Stimulated activated effector memory CD8-positive, alpha-beta T cell treated with anti-CD3 and anti-CD28 coated beads, Interleukin-12 subunit alpha, Interleukin-12 subunit beta, amount 100 ng/mL, for 72 hours (primary cell): ENCODE data around the gene CCL25.

ENCODE experiments used
- ATAC-seq: fragments of 150-1000 bp; cut with Tn5 transposase; 2 replicates; pipeline ENCODE4 v1.10.0; 2021
- DNase-seq, 2 donors: peaks; one replicate each; pipeline ENCODE4 v3.0.0; 2021 to 2022; ENCODE audit warnings: low spot score in 2 of 2
- H3K27ac Mint-ChIP-seq: one replicate; pipeline ENCODE4 v1.8.0; 2022; ENCODE audit warnings: mild to moderate bottlenecking, mixed read lengths
- H3K36me3 Mint-ChIP-seq: one replicate; pipeline ENCODE4 v1.8.0; 2022; ENCODE audit warnings: mild to moderate bottlenecking, mixed read lengths
- H3K4me1 Mint-ChIP-seq: one replicate; pipeline ENCODE4 v1.8.0; 2022; ENCODE audit warnings: mixed read lengths
- H3K4me3 Mint-ChIP-seq: one replicate; pipeline ENCODE4 v1.8.0; 2022; ENCODE audit warnings: mild to moderate bottlenecking, mixed read lengths
- H3K9me3 Mint-ChIP-seq: one replicate; pipeline ENCODE4 v1.8.0; 2022; ENCODE audit warnings: mixed read lengths

CCL25 gene

DNA sequence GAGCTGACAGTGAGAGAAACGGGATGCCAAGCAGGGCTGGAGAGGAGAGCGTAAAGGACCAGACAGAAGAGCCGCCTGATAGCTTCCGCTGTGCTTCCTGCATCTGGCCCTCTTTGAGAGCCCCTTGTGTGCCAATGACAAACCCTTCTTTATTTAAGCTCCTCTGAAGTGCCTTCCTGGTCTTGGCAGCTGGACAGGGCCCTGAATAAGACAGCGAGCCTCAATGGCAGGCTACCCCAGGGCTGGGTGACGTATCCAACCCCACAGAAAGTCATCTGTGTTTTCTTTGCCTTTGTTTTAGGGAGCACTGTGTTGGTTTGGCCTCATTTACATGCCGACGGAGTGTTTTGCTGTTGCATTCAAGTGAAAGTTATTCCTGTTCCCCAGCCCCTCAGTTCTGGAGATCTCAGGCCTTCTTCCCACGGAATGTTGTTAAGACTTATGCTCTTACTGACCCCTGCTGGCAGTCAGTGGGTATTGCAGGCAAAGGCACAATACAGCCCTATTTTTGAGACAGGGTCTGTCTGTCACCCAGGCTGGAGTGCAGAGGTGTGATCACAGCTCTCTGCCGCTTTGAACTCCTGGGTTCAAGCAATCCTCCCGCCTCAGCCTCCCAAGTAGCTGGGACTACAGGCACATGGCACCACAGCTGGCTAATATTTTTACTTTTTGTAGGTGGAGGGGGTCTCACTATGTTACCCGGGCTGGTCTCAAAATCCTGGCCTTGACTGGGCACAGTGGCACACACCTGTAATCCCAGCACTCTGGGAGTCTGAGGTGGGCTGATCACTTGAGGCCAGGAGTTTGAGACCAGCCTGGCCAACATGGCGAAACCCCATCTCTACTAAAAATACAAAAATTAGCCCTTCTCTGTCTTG lies 16.8 kb downstream of the CCL25 start:
- peaks cover 17% of the 10 kb centered on the region for H3K9me3 Mint-ChIP-seq
- DNase-seq (no peak), ATAC-seq (no peak)
- no peaks in the 10 kb centered on the region for H3K36me3 Mint-ChIP-seq
- H3K27ac Mint-ChIP-seq, result no peak overlapping the region
- peaks cover 10% of the 10 kb centered on the region for H3K4me1 Mint-ChIP-seq
- no peak overlapping the region for H3K4me3 Mint-ChIP-seq

GRCh38 chr19:8071912-8072311 lies 19.4 kb downstream of the CCL25 start:
- H3K4me1 Mint-ChIP-seq, result peaks cover 10% of the 10 kb centered on the region
- peaks cover 20% of the 10 kb centered on the region for H3K9me3 Mint-ChIP-seq
- DNase-seq (no peak), ATAC-seq (no peak)
- no peak overlapping the region for H3K27ac Mint-ChIP-seq
- no peak overlapping the region for H3K4me3 Mint-ChIP-seq
- H3K36me3 Mint-ChIP-seq, result no peaks in the 10 kb centered on the region

DNA sequence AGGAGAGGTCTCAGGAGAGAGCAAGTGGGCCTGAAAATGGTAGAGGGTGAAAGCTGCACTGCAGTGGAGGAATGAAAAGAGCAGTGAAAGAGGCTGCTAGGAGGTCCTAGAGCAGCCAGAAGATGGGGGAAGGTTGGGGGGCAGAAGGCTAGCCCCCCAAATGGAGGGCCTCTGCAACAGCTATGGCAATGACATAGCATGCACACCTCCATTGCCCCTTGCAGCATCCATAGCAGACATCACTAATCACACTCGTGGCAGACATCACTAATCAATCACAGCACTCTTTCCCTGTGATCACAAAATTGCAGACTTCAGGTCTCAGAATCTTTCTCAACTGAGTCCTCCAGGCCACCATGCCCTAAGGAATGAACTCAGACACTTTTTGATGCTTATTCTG lies 21.9 kb downstream of the CCL25 start:
- H3K4me3 Mint-ChIP-seq, result no peak overlapping the region
- DNase-seq (no peak), ATAC-seq (no peak)
- H3K36me3 Mint-ChIP-seq, result no peaks in the 10 kb centered on the region
- H3K27ac Mint-ChIP-seq, result peak overlapping the region; percentile 72
- peaks cover 10% of the 10 kb centered on the region for H3K4me1 Mint-ChIP-seq
- H3K9me3 Mint-ChIP-seq, result peaks cover 13% of the 10 kb centered on the region

DNA sequence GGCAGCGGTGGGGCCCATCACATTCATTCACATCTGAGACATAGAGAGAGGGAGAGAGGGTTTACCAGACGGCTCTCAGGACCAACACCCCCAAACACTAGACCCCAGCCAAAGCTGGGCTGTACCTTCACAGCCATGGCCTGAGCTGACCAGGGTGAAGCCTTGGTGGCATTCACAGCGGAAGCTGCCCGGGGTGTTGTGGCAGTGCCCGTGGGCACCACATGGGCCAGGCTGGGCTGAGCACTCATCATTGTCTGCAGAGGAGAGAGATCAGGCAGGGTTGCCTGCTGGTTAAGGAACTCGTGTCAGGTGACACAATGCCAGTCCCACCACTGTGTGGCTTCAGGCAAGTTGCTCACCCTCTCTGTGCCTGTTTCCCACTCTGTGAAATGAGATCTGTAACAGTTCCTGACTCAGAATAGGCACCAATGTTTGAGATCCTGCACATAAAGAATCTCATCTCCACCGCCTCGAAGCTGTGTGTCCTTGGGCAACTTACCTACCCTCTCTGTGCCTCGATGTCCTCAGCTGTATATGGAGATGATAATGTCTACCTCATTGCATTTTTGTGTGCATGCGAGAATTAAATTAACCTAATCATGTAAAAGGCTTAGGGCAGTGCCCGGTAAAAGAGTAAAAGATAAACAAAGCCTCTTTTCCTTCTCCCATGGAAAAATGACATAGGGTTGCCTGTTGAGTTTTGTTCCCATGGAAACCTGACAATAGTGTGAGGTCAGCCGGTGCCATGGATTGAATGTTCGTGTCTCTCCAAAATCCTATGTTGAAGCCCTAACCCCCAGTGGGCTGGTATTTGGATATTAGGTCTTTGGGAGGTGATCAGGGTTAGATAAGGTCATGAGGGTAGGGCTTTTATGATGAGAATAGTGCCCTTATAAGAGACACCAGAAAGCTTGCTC lies 22.9 kb downstream of the CCL25 start:
- Mint-ChIP-seq H3K36me3 (no peaks in the 10 kb centered on the region), H3K27ac (no peak overlapping the region), H3K4me1 (peaks cover 10% of the 10 kb centered on the region), H3K4me3 (no peak overlapping the region), H3K9me3 (peaks cover 7% of the 10 kb centered on the region)
- no peak for ATAC-seq
- DNase-seq, result no peak

DNA sequence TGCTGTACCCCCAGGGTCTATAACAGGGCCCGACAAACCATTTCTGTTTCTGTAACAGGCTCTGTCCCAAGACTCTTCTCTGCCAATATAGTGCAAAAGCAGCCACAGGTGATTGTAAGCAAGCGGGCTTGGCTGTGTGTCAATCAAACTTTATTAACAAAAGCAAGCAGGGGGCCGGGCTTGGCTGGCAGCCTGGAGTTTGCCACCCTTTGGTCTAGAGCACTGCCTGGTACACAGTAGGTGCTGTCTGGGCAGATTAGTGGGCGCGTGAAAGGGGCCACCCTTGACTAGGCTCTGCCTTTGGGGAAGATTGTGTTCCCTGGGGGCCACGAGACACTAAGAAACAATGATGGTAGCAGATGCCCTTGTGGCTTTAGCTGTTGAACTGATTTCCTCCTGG lies 27.4 kb downstream of the CCL25 start:
- H3K4me3 Mint-ChIP-seq, result no peak overlapping the region
- no peaks in the 10 kb centered on the region for H3K36me3 Mint-ChIP-seq
- DNase-seq (no peak), ATAC-seq (no peak)
- no peaks in the 10 kb centered on the region for H3K4me1 Mint-ChIP-seq
- no peak overlapping the region for H3K27ac Mint-ChIP-seq
- no peaks in the 10 kb centered on the region for H3K9me3 Mint-ChIP-seq

DNA sequence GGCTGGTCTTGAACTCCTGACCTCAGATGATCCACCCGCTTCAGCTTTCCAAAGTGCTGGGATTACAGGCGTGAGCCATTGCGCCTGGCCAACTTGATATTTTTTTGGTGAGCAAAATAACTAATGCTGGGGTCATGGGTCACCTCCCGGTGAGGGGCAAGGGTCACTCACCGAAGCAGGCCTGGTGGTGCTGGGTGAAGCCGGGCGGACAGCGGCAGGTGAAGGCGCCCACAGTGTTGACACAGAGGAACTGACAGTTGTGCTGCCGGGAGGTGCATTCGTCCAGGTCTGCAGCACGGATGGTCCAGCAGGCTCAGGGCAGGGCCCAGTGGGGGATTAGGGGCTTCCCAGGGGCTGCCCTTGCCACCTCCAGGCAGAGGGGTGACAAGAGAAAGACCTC lies 28.3 kb downstream of the CCL25 start:
- DNase-seq, result no peak
- Mint-ChIP-seq H3K4me1 (no peaks in the 10 kb centered on the region), H3K36me3 (no peaks in the 10 kb centered on the region), H3K9me3 (no peaks in the 10 kb centered on the region), H3K4me3 (no peak overlapping the region), H3K27ac (no peak overlapping the region)
- ATAC-seq, result no peak

GRCh38 chr19:8081569-8082550 lies 29.3 kb downstream of the CCL25 start:
- H3K4me1 Mint-ChIP-seq, result no peaks in the 10 kb centered on the region
- ATAC-seq, result no peak
- DNase-seq, result no peak
- peak overlapping the region; percentile 17 for H3K27ac Mint-ChIP-seq
- no peak overlapping the region for H3K4me3 Mint-ChIP-seq
- no peaks in the 10 kb centered on the region for H3K9me3 Mint-ChIP-seq
- H3K36me3 Mint-ChIP-seq, result no peaks in the 10 kb centered on the region

- Mint-ChIP-seq H3K4me1 (no peaks in the 10 kb centered on the region), H3K27ac (no peak overlapping the region), H3K36me3 (no peaks in the 10 kb centered on the region), H3K9me3 (no peaks in the 10 kb centered on the region), H3K4me3 (no peak overlapping the region)
- ATAC-seq (no peak), DNase-seq (no peak)
Measured at GRCh38 chr19:8083141-8083540, 30.6 kb downstream of the CCL25 start.

DNA sequence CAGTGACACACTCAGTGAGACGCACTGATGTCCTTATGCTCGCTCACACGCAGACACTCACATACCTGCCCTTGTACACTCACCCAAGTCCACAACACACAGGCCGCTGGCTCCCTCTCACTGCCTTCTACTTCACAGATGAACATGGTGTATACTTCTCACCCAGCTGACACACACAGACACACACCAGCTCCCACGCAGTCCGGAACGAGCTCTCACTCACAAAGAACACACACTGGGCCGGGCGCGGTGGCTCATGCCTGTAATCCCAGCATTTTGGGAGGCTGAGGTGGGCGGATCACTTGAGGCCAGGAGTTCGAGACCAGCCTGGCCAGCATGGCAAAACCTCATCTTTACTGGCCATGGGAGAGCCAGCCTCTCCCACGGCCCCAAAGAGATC lies 31.6 kb downstream of the CCL25 start:
- ATAC-seq (no peak), DNase-seq (no peak)
- Mint-ChIP-seq H3K4me1 (no peaks in the 10 kb centered on the region), H3K27ac (no peak overlapping the region), H3K36me3 (no peaks in the 10 kb centered on the region), H3K9me3 (no peaks in the 10 kb centered on the region), H3K4me3 (no peak overlapping the region)

GRCh38 chr19:8085598-8086408 lies 33.2 kb downstream of the CCL25 start:
- Mint-ChIP-seq H3K4me3 (no peak overlapping the region), H3K9me3 (no peaks in the 10 kb centered on the region), H3K4me1 (no peaks in the 10 kb centered on the region), H3K36me3 (no peaks in the 10 kb centered on the region), H3K27ac (no peak overlapping the region)
- DNase-seq, result no peak
- no peak for ATAC-seq

GRCh38 chr19:8086849-8087248 lies 34.3 kb downstream of the CCL25 start:
- ATAC-seq (no peak), DNase-seq (no peak)
- Mint-ChIP-seq H3K4me1 (no peaks in the 10 kb centered on the region), H3K9me3 (no peaks in the 10 kb centered on the region), H3K27ac (no peak overlapping the region), H3K36me3 (no peaks in the 10 kb centered on the region), H3K4me3 (no peak overlapping the region)

- ATAC-seq, result no peak
- Mint-ChIP-seq H3K4me1 (no peaks in the 10 kb centered on the region), H3K27ac (no peak overlapping the region), H3K36me3 (no peaks in the 10 kb centered on the region), H3K9me3 (no peaks in the 10 kb centered on the region), H3K4me3 (no peak overlapping the region)
- no peak for DNase-seq
Measured at GRCh38 chr19:8087876-8088275, 35.3 kb downstream of the CCL25 start.

GRCh38 chr19:8088752-8089663 lies 36.4 kb downstream of the CCL25 start:
- DNase-seq (no peak), ATAC-seq (peak; percentile 8)
- no peak overlapping the region for H3K4me3 Mint-ChIP-seq
- H3K27ac Mint-ChIP-seq, result no peak overlapping the region
- no peaks in the 10 kb centered on the region for H3K4me1 Mint-ChIP-seq
- H3K9me3 Mint-ChIP-seq, result peaks cover under 1% of the 10 kb centered on the region
- H3K36me3 Mint-ChIP-seq, result no peaks in the 10 kb centered on the region
